B cell (primary cell): ENCODE measurements around the gene ADIPOR1. TPM values are rescaled to one million over a fixed set of nuclear protein-coding genes. Genes with fewer than 3 reads are reported as not detected.

Experiments
- ATAC-seq: fragments of 200-7000 bp; cut with Tn5 transposase; one replicate; pipeline ENCODE4 v1.10.0; 2021; ENCODE audit warnings: low read depth, mild to moderate bottlenecking, moderate number of reproducible peaks, moderate library complexity
- CTCF ChIA-PET: fragments of 350-600 bp; sonication (Branson Sonifier 250); formaldehyde crosslinking; loops from one replicate; lab custom pipeline; 2021; ENCODE audit warnings: antibody characterized with exemption, inconsistent platforms; lab: Charles Lee
- POLR2A ChIA-PET: fragments of 350-600 bp; sonication (Branson Sonifier 250); formaldehyde crosslinking; loops from one replicate; lab custom pipeline; 2021; ENCODE audit warnings: antibody characterized with exemption; lab: Charles Lee
- DNase-seq: peaks from one replicate; pipeline ENCODE4 v3.0.0; 2013
- H2AFZ ChIP-seq: 2 replicates; pipeline ENCODE4 v1.6.1; 2012; ENCODE audit warnings: mild to moderate bottlenecking, low read depth, low read length; ENCODE audit not compliant: insufficient read depth, poor library complexity, severe bottlenecking
- H3K27ac ChIP-seq, 2 donors: 1 replicate in 1 of 2; 2 replicates in 1 of 2; pipeline ENCODE4 v1.5.1; 2012 to 2013; ENCODE audit warnings: low read length in 2 of 2, mild to moderate bottlenecking in 2 of 2, moderate library complexity in 1 of 2
- H3K27me3 ChIP-seq, 4 experiments: fragments of 200-600 bp in 1 of 4; sonication (generic) in 1 of 4; replicated peaks in 1 of 4; 1 replicate in 2 of 4; 2 replicates in 2 of 4; pipeline versions ENCODE4 v1.6.1 to v1.7.0; 2013 to 2016; ENCODE audit warnings: low read length in 3 of 4, mild to moderate bottlenecking in 2 of 4, mixed read lengths in 1 of 4, moderate library complexity in 1 of 4; ENCODE audit not compliant: insufficient read depth in 4 of 4, control insufficient read depth in 3 of 4; ENCODE audit errors: control extremely low read depth in 1 of 4
- H3K36me3 ChIP-seq, 2 experiments: replicated peaks in 1 of 2; 1 replicate in 1 of 2; 2 replicates in 1 of 2; pipeline versions ENCODE4 v1.6.1 to v1.7.1; 2013; ENCODE audit warnings: low read length in 1 of 2; ENCODE audit not compliant: insufficient read depth in 2 of 2, control insufficient read depth in 1 of 2; ENCODE audit errors: control extremely low read depth in 1 of 2, extremely low read depth in 1 of 2
- H3K4me1 ChIP-seq, 2 donors: fragments of 200-600 bp in 1 of 2; sonication (generic) in 1 of 2; 1 replicate in 1 of 2; 2 replicates in 1 of 2; pipeline versions ENCODE4 v1.5.1 to v1.6.1; 2013 to 2017; ENCODE audit warnings: low read length in 2 of 2; ENCODE audit not compliant: control insufficient read depth in 2 of 2, insufficient read depth in 2 of 2
- H3K4me2 ChIP-seq: replicated peaks from 2 replicates; pipeline ENCODE3; 2012; ENCODE audit warnings: mild to moderate bottlenecking, low read depth, low read length; ENCODE audit not compliant: poor library complexity, severe bottlenecking
- H3K4me3 ChIP-seq, 5 experiments: fragments of 200-600 bp in 1 of 5; sonication (generic) in 1 of 5; 1 replicate in 3 of 5; 2 replicates in 2 of 5; pipeline versions ENCODE4 v1.5.1 to v1.7.0; 2011 to 2016; ENCODE audit warnings: low read length in 4 of 5, mild to moderate bottlenecking in 4 of 5, low read depth in 2 of 5, control low read depth in 1 of 5, moderate library complexity in 1 of 5; ENCODE audit not compliant: insufficient read depth in 1 of 5; ENCODE audit errors: control extremely low read depth in 1 of 5, extremely low read depth in 1 of 5
- H3K79me2 ChIP-seq: fragments of 200-600 bp; sonication (generic); one replicate; pipeline ENCODE4 v1.6.0; 2016; ENCODE audit warnings: low read length; ENCODE audit not compliant: control insufficient read depth, insufficient read depth
- H3K9ac ChIP-seq: fragments of 200-600 bp; sonication (generic); 2 replicates; pipeline ENCODE4 v1.6.1; 2017; ENCODE audit warnings: mild to moderate bottlenecking, low read length, moderate library complexity
- H3K9me3 ChIP-seq, 3 donors: one replicate each; pipeline versions ENCODE4 v1.6.1 to v1.7.1; 2013; ENCODE audit warnings: low read length in 2 of 3; ENCODE audit not compliant: control insufficient read depth in 2 of 3, insufficient read depth in 1 of 3; ENCODE audit errors: control extremely low read depth in 1 of 3
- H4K20me1 ChIP-seq: 2 replicates; pipeline ENCODE4 v1.6.0; 2012; ENCODE audit warnings: mild to moderate bottlenecking, low read length; ENCODE audit not compliant: insufficient read depth, control insufficient read depth, poor library complexity, severe bottlenecking
- H3K27ac Mint-ChIP-seq: one replicate; pipeline ENCODE4 v1.8.0; 2021; ENCODE audit warnings: mixed read lengths
- H3K27me3 Mint-ChIP-seq: one replicate; pipeline ENCODE4 v1.8.0; 2021; ENCODE audit warnings: mixed read lengths
- H3K4me1 Mint-ChIP-seq: one replicate; pipeline ENCODE4 v1.8.0; 2021; ENCODE audit warnings: mixed read lengths
- H3K4me3 Mint-ChIP-seq: one replicate; pipeline ENCODE4 v1.8.0; 2021; ENCODE audit warnings: mixed read lengths
- H3K9me3 Mint-ChIP-seq: one replicate; pipeline ENCODE4 v1.8.0; 2022; ENCODE audit warnings: mixed read lengths; ENCODE audit not compliant: insufficient read depth
- CTCF ChIP-seq: fragments of 200-600 bp; IDR thresholded peaks from one replicate; pipeline ENCODE4 v1.8.0; 2022; ENCODE audit warnings: antibody characterized with exemption, mild to moderate bottlenecking
- EZH2 ChIP-seq: IDR thresholded peaks from 2 replicates; pipeline ENCODE4 v1.6.1; 2012; ENCODE audit warnings: borderline replicate concordance, low read depth, mild to moderate bottlenecking, moderate library complexity, low read length; ENCODE audit not compliant: insufficient read depth, poor library complexity, severe bottlenecking
- WGBS: methylation state at CpG from one replicate; pipeline ENCODE4 v1.1.5; 2013; ENCODE audit warnings: missing lambda C conversion rate; ENCODE audit not compliant: insufficient coverage; 5-methylcytosine and 5-hydroxymethylcytosine counted together
- intact Hi-C: fragments of 100-400 bp; cut with micrococcal nuclease; formaldehyde crosslinking; loops from one replicate; pipeline ENCODE4 v1.10.0; 2022
- polyA plus RNA-seq: library from polyadenylated mRNA; depleted of rRNA; stranded (reverse); fragments of >200 nt; gene quantifications from 2 replicates; pipeline ENCODE4 v1.2.3, GENCODE V29; 2012
- total RNA-seq, 2 donors: library from RNA; stranded (reverse); fragments of 120-200 nt in 1 of 2; gene quantifications; 1 replicate in 1 of 2; 2 replicates in 1 of 2; pipeline versions ENCODE4 v1.2.3 to v1.2.4, GENCODE V29; 2013 to 2022

Gene ADIPOR1
- total and polyA plus RNA-seq, 2 donors (not counting 1 experiment from before 2014, with no cell fraction given) = 44.2 to 49.5 TPM

- peaks cover 41% of the 10 kb centered on the region for H3K4me1 Mint-ChIP-seq
- H4K20me1 ChIP-seq = no peaks in the 10 kb centered on the region
- ChIA-PET CTCF (interaction anchor here (1.0 to 1.6 kb wide), 5 partner anchors 9 to 23 kb away, joined by 3 to 6 read pairs (median 3); partner anchors contain the start of gene TMEM183A), POLR2A (no interaction called here)
- H3K9me3 ChIP-seq = no peaks in the 10 kb centered on the region
- peaks cover 23 to 27% of the 10 kb centered on the region in 2 donors for H3K4me1 ChIP-seq
- no peak overlapping the region for H3K4me3 ChIP-seq
- intact Hi-C loops = no loop called here
- H3K27me3 ChIP-seq = no peaks in the 10 kb centered on the region
- peak overlapping the region; percentile 44 for H2AFZ ChIP-seq
- H3K27ac Mint-ChIP-seq = peak overlapping the region; percentile 60
- DNase-seq (no peak), ATAC-seq (no peak)
- no peaks in the 10 kb centered on the region for H3K9me3 Mint-ChIP-seq
- H3K27ac ChIP-seq = peak overlapping the region in 1 of 2 donors; percentile 25
- TF ChIP-seq EZH2 = no peak
- no peak for TF ChIP-seq CTCF
- no peaks in the 10 kb centered on the region for H3K79me2 ChIP-seq
- H3K36me3 ChIP-seq = no peaks in the 10 kb centered on the region
- peaks cover 4% of the 10 kb centered on the region for H3K27me3 Mint-ChIP-seq
- H3K4me2 ChIP-seq = peak overlapping the region; percentile 21
- H3K9ac ChIP-seq = no peak overlapping the region
- peak overlapping the region; percentile 40 for H3K4me3 Mint-ChIP-seq
Measured at GRCh38 chr1:202991112-202991511, 33.0 kb upstream of the ADIPOR1 start.

GRCh38 chr1:202989879-202990278, 31.8 kb upstream of the ADIPOR1 start:
- Histone ChIP-seq H3K9ac (no peak overlapping the region), H3K4me2 (peak overlapping the region; percentile 21), H3K4me1 (peaks cover 23 to 27% of the 10 kb centered on the region in 2 donors), H3K36me3 (no peaks in the 10 kb centered on the region), H3K79me2 (no peaks in the 10 kb centered on the region), H4K20me1 (no peaks in the 10 kb centered on the region), H3K27ac (peak overlapping the region; percentile 31 to 48), H3K4me3 (no peak overlapping the region), H3K9me3 (no peaks in the 10 kb centered on the region), H3K27me3 (no peaks in the 10 kb centered on the region), H2AFZ (no peak overlapping the region)
- no peaks in the 10 kb centered on the region for H3K9me3 Mint-ChIP-seq
- ChIA-PET CTCF (interaction anchor here (0.6 to 3.5 kb wide), 5 partner anchors 9 to 507 kb away, joined by 3 to 25 read pairs (median 3); partner anchors contain the start of gene TMEM183A), POLR2A (interaction anchor here (0.6 to 0.7 kb wide), 3 partner anchors 15 to 217 kb away, joined by 3 read pairs; partner anchors contain the start of gene TMEM183A)
- no CpG with 5 or more reads among the region's 2 CpGs for WGBS
- H3K4me3 Mint-ChIP-seq = peak overlapping the region; percentile 40
- intact Hi-C loops = no loop called here
- H3K27me3 Mint-ChIP-seq = no peaks in the 10 kb centered on the region
- peak overlapping the region; percentile 60 for H3K27ac Mint-ChIP-seq
- ATAC-seq (no peak), DNase-seq (no peak)
- H3K4me1 Mint-ChIP-seq = peaks cover 41% of the 10 kb centered on the region
- TF ChIP-seq EZH2 (no peak), CTCF (no peak)
